ENCODE results near the gene DDIT4. TPM values are rescaled to one million over a fixed set of nuclear protein-coding genes. Genes with fewer than 3 reads are reported as not detected.

Gene DDIT4
- total and polyA plus RNA-seq, 9 of the 15 experiments (the other 6 are each of a cell fraction or from before 2014, with no cell fraction given): 8.2 to 675 (median 159) TPM

GRCh38 chr10:72257051-72257892 lies 16.5 kb upstream of the DDIT4 start (continued):
- TF ChIP-seq STAT6 (CRISPR knock-in tag; IDR thresholded peaks at IDR 0.05) (no peak), SUPT5H (IDR thresholded peaks at IDR 0.05) (no peak), ZBTB26 (CRISPR knock-in tag; IDR thresholded peaks at IDR 0.05) (no peak), ZNF639 (CRISPR knock-in tag; conservative IDR thresholded peaks at IDR 0.05 in 1 of 2, IDR thresholded peaks at IDR 0.05 in 1 of 2) (peak in 1 of 2 experiments; percentile 69; a peak in 1 of 4 replicates), MTA1 (IDR thresholded peaks at IDR 0.05; ENCODE audit: borderline replicate concordance) (peak; percentile 80; the same call in 1 of the 2 replicates), ZNF589 (CRISPR knock-in tag; IDR thresholded peaks at IDR 0.05; ENCODE audit: low read depth) (no peak), BRCA1 (IDR thresholded peaks at IDR 0.05) (no peak), BRCA1 (CRISPR knock-in tag; IDR thresholded peaks at IDR 0.05) (no peak), MBD1 (CRISPR knock-in tag; IDR thresholded peaks at IDR 0.05) (no peak), PRMT5 (CRISPR knock-in tag; IDR thresholded peaks at IDR 0.05) (no peak), GTF2A2 (tag; IDR thresholded peaks at IDR 0.05) (no peak), ZFP1 (CRISPR knock-in tag; IDR thresholded peaks at IDR 0.05) (peak; percentile 20; the same call in 1 of the 2 replicates), LCOR (CRISPR knock-in tag; IDR thresholded peaks at IDR 0.05) (peak; percentile 22; the same call in 1 of the 2 replicates), MCM3 (IDR thresholded peaks at IDR 0.05) (no peak), KLF1 (tag; IDR thresholded peaks at IDR 0.05) (no peak), ZBTB9 (CRISPR knock-in tag; IDR thresholded peaks at IDR 0.05) (peak; percentile 26; the same call in 1 of the 2 replicates), ZNF699 (CRISPR knock-in tag; IDR thresholded peaks at IDR 0.05; ENCODE audit: insufficient replicate concordance) (no peak), HES1 (IDR thresholded peaks at IDR 0.05; ENCODE audit: low read depth) (0 out of 2 replicates have a peak, but pooled peaks have one; percentile 24)
